Endothelial cell (in vitro differentiated cells): ENCODE data around the gene COMMD10. TPM values are rescaled to one million over a fixed set of nuclear protein-coding genes. Genes with fewer than 3 reads are reported as not detected.

Experiments
- DNase-seq: peaks from one replicate; pipeline ENCODE4 v3.0.0; 2021; ENCODE audit warnings: low spot score
- H3K27ac Mint-ChIP-seq: one replicate; pipeline ENCODE4 v1.8.0; 2021; ENCODE audit warnings: mixed read lengths, inconsistent platforms; ENCODE audit not compliant: unreplicated experiment
- H3K27me3 Mint-ChIP-seq: one replicate; pipeline ENCODE4 v1.8.0; 2021; ENCODE audit warnings: mild to moderate bottlenecking, moderate library complexity, mixed read lengths, inconsistent platforms; ENCODE audit not compliant: unreplicated experiment
- H3K36me3 Mint-ChIP-seq: one replicate; pipeline ENCODE4 v1.8.0; 2021; ENCODE audit warnings: mild to moderate bottlenecking, low read depth, mixed read lengths, inconsistent platforms; ENCODE audit not compliant: unreplicated experiment
- H3K4me1 Mint-ChIP-seq: one replicate; pipeline ENCODE4 v1.8.0; 2021; ENCODE audit warnings: mild to moderate bottlenecking, mixed read lengths, inconsistent platforms; ENCODE audit not compliant: unreplicated experiment
- H3K4me3 Mint-ChIP-seq: one replicate; pipeline ENCODE4 v1.8.0; 2021; ENCODE audit warnings: mild to moderate bottlenecking, mixed read lengths, inconsistent platforms; ENCODE audit not compliant: unreplicated experiment
- H3K9me3 Mint-ChIP-seq: one replicate; pipeline ENCODE4 v1.8.0; 2021; ENCODE audit warnings: mixed read lengths, inconsistent platforms; ENCODE audit not compliant: unreplicated experiment
- total RNA-seq: library from RNA; stranded (reverse); fragmentation: NEBNext Ultra II Directional; extraction: Animal tissue kit (Norgen Biotek cat#: 25700); gene quantifications from one replicate; pipeline ENCODE4 v1.2.1, GENCODE V29; 2021; ENCODE audit not compliant: unreplicated experiment
- TF ChIP-seq, protein P1 (sequence below): fragments of 200-600 bp; sonication (generic); IDR thresholded peaks from one replicate; pipeline ENCODE4 v1.5.0; 2021; ENCODE audit warnings: antibody characterized with exemption; ENCODE audit not compliant: unreplicated experiment

COMMD10 gene
- total RNA-seq, 1 donor from 2014 or later: 27.8 TPM

DNA sequence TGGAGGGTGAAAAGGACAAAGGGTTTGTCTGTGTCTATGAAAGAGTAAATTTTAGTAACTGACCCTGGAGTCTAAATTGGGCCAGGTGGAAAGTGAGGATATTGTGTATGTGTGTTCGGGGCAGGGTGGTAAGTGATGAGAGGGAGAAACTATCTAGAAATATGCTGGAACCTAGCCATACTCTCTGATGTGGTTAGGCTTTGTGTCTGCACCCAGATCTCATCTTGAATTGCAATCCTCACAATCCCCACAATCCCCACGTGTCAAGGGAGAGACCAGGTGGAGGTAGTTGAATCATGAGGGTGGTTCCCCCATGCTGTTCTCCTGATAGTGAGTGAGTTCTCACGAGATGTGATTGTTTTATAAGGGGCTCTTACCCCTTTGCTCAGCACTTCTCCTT lies 60.6 kb downstream of the COMMD10 start:
- no peaks in the 10 kb centered on the region for H3K27me3 Mint-ChIP-seq
- no peak for DNase-seq
- TF ChIP-seq, protein P1, sequence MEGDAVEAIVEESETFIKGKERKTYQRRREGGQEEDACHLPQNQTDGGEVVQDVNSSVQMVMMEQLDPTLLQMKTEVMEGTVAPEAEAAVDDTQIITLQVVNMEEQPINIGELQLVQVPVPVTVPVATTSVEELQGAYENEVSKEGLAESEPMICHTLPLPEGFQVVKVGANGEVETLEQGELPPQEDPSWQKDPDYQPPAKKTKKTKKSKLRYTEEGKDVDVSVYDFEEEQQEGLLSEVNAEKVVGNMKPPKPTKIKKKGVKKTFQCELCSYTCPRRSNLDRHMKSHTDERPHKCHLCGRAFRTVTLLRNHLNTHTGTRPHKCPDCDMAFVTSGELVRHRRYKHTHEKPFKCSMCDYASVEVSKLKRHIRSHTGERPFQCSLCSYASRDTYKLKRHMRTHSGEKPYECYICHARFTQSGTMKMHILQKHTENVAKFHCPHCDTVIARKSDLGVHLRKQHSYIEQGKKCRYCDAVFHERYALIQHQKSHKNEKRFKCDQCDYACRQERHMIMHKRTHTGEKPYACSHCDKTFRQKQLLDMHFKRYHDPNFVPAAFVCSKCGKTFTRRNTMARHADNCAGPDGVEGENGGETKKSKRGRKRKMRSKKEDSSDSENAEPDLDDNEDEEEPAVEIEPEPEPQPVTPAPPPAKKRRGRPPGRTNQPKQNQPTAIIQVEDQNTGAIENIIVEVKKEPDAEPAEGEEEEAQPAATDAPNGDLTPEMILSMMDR: no peak
- no peak overlapping the region for H3K27ac Mint-ChIP-seq
- H3K36me3 Mint-ChIP-seq: no peaks in the 10 kb centered on the region
- H3K4me3 Mint-ChIP-seq: no peak overlapping the region
- H3K4me1 Mint-ChIP-seq: no peaks in the 10 kb centered on the region
- no peaks in the 10 kb centered on the region for H3K9me3 Mint-ChIP-seq

DNA sequence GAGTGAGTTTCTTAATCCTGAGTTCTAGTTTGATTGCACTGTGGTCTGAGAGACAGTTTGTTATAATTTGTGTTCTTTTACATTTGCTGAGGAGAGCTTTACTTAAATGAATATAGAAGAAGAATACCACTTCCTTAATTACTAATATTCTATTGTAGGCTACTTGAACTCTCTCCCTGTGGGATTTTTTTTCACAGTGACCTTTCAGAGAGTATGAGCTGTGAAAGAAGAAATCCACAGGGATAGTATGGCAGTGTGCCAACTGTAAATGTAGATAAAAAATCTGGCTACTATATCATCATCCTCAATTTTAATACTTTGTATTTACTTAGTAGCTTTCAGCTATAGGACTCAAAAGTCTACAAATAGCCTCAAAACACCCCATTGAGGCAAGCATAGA lies 67.3 kb downstream of the COMMD10 start:
- no peaks in the 10 kb centered on the region for H3K27me3 Mint-ChIP-seq
- no peak for DNase-seq

DNA sequence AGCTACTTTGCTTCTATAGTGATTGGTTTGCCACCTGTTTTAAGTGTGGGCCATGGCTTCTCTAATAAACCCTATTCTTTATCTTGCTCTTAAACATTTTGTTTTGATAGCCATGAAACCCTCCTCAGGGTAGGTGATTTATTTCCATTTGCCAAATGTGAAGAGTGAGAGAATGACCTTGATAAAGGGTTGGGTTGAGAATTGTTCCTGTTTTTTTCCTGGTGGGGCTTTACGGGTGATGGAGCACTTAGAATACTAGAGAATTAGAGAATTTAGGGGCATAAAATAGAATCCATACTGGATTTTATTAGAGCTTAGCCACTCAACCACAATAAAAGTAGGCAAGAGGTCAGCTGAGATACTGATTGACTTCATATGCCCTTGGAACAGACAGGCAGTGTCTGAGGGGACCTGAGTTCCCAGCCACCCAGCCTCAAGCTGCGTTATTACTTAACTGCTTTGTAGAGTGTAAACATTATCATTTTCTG lies 68.9 kb downstream of the COMMD10 start:
- peaks cover 2% of the 10 kb centered on the region for H3K27me3 Mint-ChIP-seq
- TF ChIP-seq, protein P1: no peak
- no peak for DNase-seq
- H3K4me1 Mint-ChIP-seq: peaks cover 7% of the 10 kb centered on the region
- no peak overlapping the region for H3K27ac Mint-ChIP-seq
- no peaks in the 10 kb centered on the region for H3K36me3 Mint-ChIP-seq
- H3K4me3 Mint-ChIP-seq: no peak overlapping the region
- H3K9me3 Mint-ChIP-seq: no peaks in the 10 kb centered on the region

More for the DNA sequence above, 67.3 kb downstream of the COMMD10 start:
- Mint-ChIP-seq H3K27ac (no peak overlapping the region), H3K9me3 (no peaks in the 10 kb centered on the region), H3K36me3 (no peaks in the 10 kb centered on the region), H3K4me1 (peaks cover 5% of the 10 kb centered on the region), H3K4me3 (no peak overlapping the region)
- TF ChIP-seq, protein P1: no peak

DNA sequence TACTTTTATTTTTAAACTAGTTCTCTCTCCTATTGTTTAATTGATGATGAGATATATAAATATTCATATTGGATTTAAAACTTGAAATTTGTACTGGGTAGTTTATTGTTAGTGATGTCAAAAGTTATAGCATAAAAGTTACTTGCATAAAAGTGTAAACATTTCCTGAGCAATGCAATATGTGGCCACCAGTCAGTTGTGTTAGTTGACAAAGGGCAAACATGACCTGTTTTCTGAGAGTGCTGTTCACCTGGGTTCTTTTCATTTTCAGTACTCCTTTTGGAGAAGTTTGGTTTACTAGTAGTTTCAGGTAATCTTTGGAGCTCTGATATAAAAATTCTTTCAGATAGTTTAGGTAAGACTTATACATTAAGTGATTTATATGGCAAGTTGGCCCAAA lies 69.4 kb downstream of the COMMD10 start:
- no peaks in the 10 kb centered on the region for H3K36me3 Mint-ChIP-seq
- peaks cover 2% of the 10 kb centered on the region for H3K27me3 Mint-ChIP-seq
- H3K4me3 Mint-ChIP-seq: no peak overlapping the region
- no peaks in the 10 kb centered on the region for H3K9me3 Mint-ChIP-seq
- TF ChIP-seq, protein P1: no peak
- H3K4me1 Mint-ChIP-seq: peaks cover 12% of the 10 kb centered on the region
- H3K27ac Mint-ChIP-seq: no peak overlapping the region
- no peak for DNase-seq

DNA sequence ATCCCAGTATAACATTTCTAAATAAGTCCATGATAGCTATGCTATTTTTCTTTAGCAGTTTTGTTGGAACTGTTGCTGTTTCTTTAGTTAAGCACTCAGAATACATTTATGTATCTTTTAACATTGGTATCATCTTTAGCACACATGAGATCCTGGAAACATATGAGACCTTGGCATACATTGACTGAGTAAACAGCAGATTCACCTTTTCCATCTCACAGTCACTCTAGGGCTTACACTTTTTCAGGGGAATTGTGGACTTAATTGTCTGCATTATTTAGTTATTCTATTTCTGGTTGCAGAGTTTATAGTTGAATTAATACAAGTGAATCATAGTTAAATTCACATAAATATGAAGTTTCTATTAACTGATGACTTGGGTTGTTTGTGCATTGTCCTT lies 70.1 kb downstream of the COMMD10 start:
- no peaks in the 10 kb centered on the region for H3K36me3 Mint-ChIP-seq
- no peak for DNase-seq
- H3K27me3 Mint-ChIP-seq: peaks cover 2% of the 10 kb centered on the region
- H3K4me3 Mint-ChIP-seq: no peak overlapping the region
- TF ChIP-seq, protein P1: no peak
- no peaks in the 10 kb centered on the region for H3K9me3 Mint-ChIP-seq
- no peak overlapping the region for H3K27ac Mint-ChIP-seq
- peaks cover 15% of the 10 kb centered on the region for H3K4me1 Mint-ChIP-seq
